HepG2 (cell line): Measurements from ENCODE around the gene ANKRD44. TPM values are rescaled to one million over a fixed set of nuclear protein-coding genes. Genes with fewer than 3 reads are reported as not detected.

Experiments used
- AHDC1 ChIP-seq: sonication (generic); formaldehyde crosslinking; IDR thresholded peaks from 2 replicates; pipeline ENCODE4 v1.5.1; 2020; ENCODE audit warnings: mild to moderate bottlenecking, missing genetic modification reagents, borderline replicate concordance
- CSRNP1 ChIP-seq: sonication (generic); formaldehyde crosslinking; IDR thresholded peaks from 2 replicates; pipeline ENCODE4 v1.8.1; 2023; ENCODE audit warnings: mild to moderate bottlenecking, missing genetic modification reagents
- MAFF ChIP-seq: IDR thresholded peaks from 2 replicates; pipeline ENCODE4 v1.6.1; 2011; ENCODE audit warnings: low read depth, low read length, improper control_type of control experiment
- MAFG ChIP-seq: sonication (generic); formaldehyde crosslinking; IDR thresholded peaks from 2 replicates; pipeline ENCODE4 v1.5.1; 2020; ENCODE audit warnings: mild to moderate bottlenecking, missing genetic modification reagents
- MAFK ChIP-seq, 2 experiments: IDR thresholded peaks in 1 of 2; conservative IDR thresholded peaks in 1 of 2; 2 replicates each; pipeline ENCODE4 v1.6.1; 2011; ENCODE audit warnings: improper control_type of control experiment in 2 of 2, low read length in 2 of 2
- MEF2D ChIP-seq: sonication (generic); formaldehyde crosslinking; IDR thresholded peaks from 2 replicates; pipeline ENCODE4 v1.5.1; 2020; ENCODE audit warnings: mild to moderate bottlenecking, missing genetic modification reagents
- STAT5B ChIP-seq: sonication (generic); formaldehyde crosslinking; IDR thresholded peaks from 2 replicates; pipeline ENCODE4 v1.4.0; 2020; ENCODE audit warnings: missing genetic modification reagents
- SYNCRIP ChIP-seq: fragments of 200-400 bp; formaldehyde crosslinking; IDR thresholded peaks from 2 replicates; pipeline ENCODE4 v1.6.1; 2018; ENCODE audit warnings: mild to moderate bottlenecking, low read depth, low read length; ENCODE audit not compliant: insufficient read depth
- TEF ChIP-seq: sonication (generic); formaldehyde crosslinking; IDR thresholded peaks from 2 replicates; pipeline ENCODE4 v1.5.0; 2020; ENCODE audit warnings: missing genetic modification reagents
- TGIF2 ChIP-seq: IDR thresholded peaks from 2 replicates; pipeline ENCODE4 v1.6.1; 2016; ENCODE audit warnings: control low read depth, missing compliant biosample characterization
- YEATS2 ChIP-seq: sonication (generic); formaldehyde crosslinking; IDR thresholded peaks from 2 replicates; pipeline ENCODE4 v1.4.0; 2020; ENCODE audit warnings: missing genetic modification reagents, borderline replicate concordance
- ZBTB1 ChIP-seq: sonication (generic); formaldehyde crosslinking; IDR thresholded peaks from 2 replicates; pipeline ENCODE4 v1.4.0; 2020; ENCODE audit warnings: missing genetic modification reagents, borderline replicate concordance
- ZMYM2 ChIP-seq: sonication (generic); formaldehyde crosslinking; IDR thresholded peaks from 2 replicates; pipeline ENCODE4 v1.8.0; 2022; ENCODE audit warnings: mild to moderate bottlenecking, missing genetic modification reagents
- ZNF34 ChIP-seq: sonication (generic); formaldehyde crosslinking; IDR thresholded peaks from 2 replicates; pipeline ENCODE4 v1.4.0; 2020; ENCODE audit warnings: mild to moderate bottlenecking, missing genetic modification reagents, borderline replicate concordance
- ZNF503 ChIP-seq: sonication (generic); formaldehyde crosslinking; IDR thresholded peaks from 2 replicates; pipeline ENCODE4 v1.4.0; 2020; ENCODE audit warnings: missing genetic modification reagents
- ZNF510 ChIP-seq: sonication (generic); formaldehyde crosslinking; IDR thresholded peaks from 2 replicates; pipeline ENCODE4 v1.4.0; 2020; ENCODE audit warnings: low read depth, mild to moderate bottlenecking, missing genetic modification reagents
- ZSCAN30 ChIP-seq: sonication (generic); formaldehyde crosslinking; IDR thresholded peaks from 2 replicates; pipeline ENCODE4 v1.5.0; 2020; ENCODE audit warnings: mild to moderate bottlenecking, missing genetic modification reagents
- polyA plus RNA-seq, 8 experiments: library from polyadenylated mRNA; depleted of rRNA in 3 of 8; stranded (reverse) in 7 of 8; unstranded in 1 of 8; fragments of >200 nt; fragmentation: Illumina TruSeq in 4 of 8; extraction: Trizol in 4 of 8; gene quantifications; 2 replicates each; pipeline versions ENCODE4 v1.2.1 to v1.2.3, GENCODE V29; 2011 to 2016; ENCODE audit warnings: low read depth in 4 of 8, missing spikeins in 1 of 8, mixed read lengths in 1 of 8; ENCODE audit not compliant: insufficient read depth in 1 of 8
- total RNA-seq, 5 experiments: library from RNA; depleted of rRNA; stranded (reverse); fragments of >200 nt; fragmentation: Illumina TruSeq; extraction: Trizol; gene quantifications; 2 replicates each; pipeline ENCODE4 v1.2.3, GENCODE V29; 2016; ENCODE audit warnings: low read depth in 1 of 5

The ANKRD44 gene
- total and polyA plus RNA-seq, 2 of the 13 experiments (the other 11 are each of a cell fraction or from before 2014, with no cell fraction given), result 0.04 to 0.11 TPM

- no peak for TF ChIP-seq YEATS2 (CRISPR knock-in tag)
- TF ChIP-seq TGIF2, result no peak
- 0 out of 2 replicates have a peak, but pooled peaks have one; percentile 40 for TF ChIP-seq ZNF503 (CRISPR knock-in tag)
- TF ChIP-seq TEF (CRISPR knock-in tag), result no peak
- TF ChIP-seq MEF2D, result peak; percentile 63; the same call in 1 of the 2 replicates
- TF ChIP-seq AHDC1 (CRISPR knock-in tag), result peak; percentile 87; the same call in 1 of the 2 replicates
- 0 out of 2 replicates have a peak, but pooled peaks have one; percentile 58 for TF ChIP-seq ZNF34
- no peak for TF ChIP-seq CSRNP1 (CRISPR knock-in tag)
- TF ChIP-seq ZNF510, result no peak
- no peak for TF ChIP-seq ZSCAN30 (CRISPR knock-in tag)
- no peak for TF ChIP-seq MAFF
- no peak for TF ChIP-seq ZBTB1 (CRISPR knock-in tag)
- TF ChIP-seq ZMYM2, result no peak
- no peak for TF ChIP-seq SYNCRIP
- no peak for TF ChIP-seq MAFG (CRISPR knock-in tag)
- no peak for TF ChIP-seq MAFK (conservative IDR thresholded peaks at IDR 0.05 in 1 of 2, IDR thresholded peaks at IDR 0.05 in 1 of 2; ENCODE audit: low read length in 2 of 2)
- no peak for TF ChIP-seq STAT5B (CRISPR knock-in tag)
Observed at GRCh38 chr2:197158591-197159550, 151.7 kb downstream of the ANKRD44 start (continued).
